ENCODE measurements around the gene CRY2.

The CRY2 gene

DNA sequence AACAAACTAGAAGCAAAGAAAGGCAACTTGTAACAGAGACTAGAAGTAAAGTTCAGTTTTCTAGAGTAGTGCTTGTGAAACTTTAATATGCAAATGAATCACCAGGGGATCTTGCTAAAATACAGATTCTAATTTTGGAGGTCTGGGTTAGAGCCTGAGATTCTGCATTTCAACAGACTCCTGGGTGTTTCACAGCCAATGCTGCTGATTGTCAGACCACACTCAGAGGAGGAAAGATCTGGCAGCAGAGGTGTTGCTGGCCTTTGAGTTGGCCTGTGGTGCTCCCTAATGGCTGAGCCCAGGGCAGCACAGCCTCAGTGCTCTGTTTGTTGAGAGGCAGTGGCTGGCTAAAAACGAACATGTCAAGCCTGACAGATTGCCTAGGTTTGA lies 5.4 kb downstream of the CRY2 start:
- H3K36me3 ChIP-seq (replicated peaks in 1 of 2; ENCODE audit: control insufficient read depth in 2 of 2, insufficient read depth in 2 of 2, low read length in 2 of 2) = peaks cover 4 to 23% of the 10 kb centered on the region in 2 donors
- no peak overlapping the region for H2BK12ac ChIP-seq (ENCODE audit: low read length)
- H3K23ac ChIP-seq (ENCODE audit: low read depth, low read length, poor library complexity) = no peak overlapping the region
- peaks cover 2% of the 10 kb centered on the region for H3K79me1 ChIP-seq (ENCODE audit: low read depth, low read length)
- H4K91ac ChIP-seq (ENCODE audit: low read depth, low read length, poor library complexity) = no peak overlapping the region
- H3K9ac ChIP-seq (ENCODE audit: low read depth, low read length, poor library complexity) = no peak overlapping the region
- H2AK5ac ChIP-seq (ENCODE audit: low read depth, low read length) = no peak overlapping the region
- H2BK5ac ChIP-seq (ENCODE audit: low read length) = no peak overlapping the region
- no peak overlapping the region for H3K14ac ChIP-seq (ENCODE audit: low read length)
- H3K4me3 ChIP-seq (ENCODE audit: low read length in 2 of 2) = no peak overlapping the region
- no peak for DNase-seq (ENCODE audit: low spot score)
- H3K27ac ChIP-seq (replicated peaks; ENCODE audit: low read length) = no peak overlapping the region
- H2BK15ac ChIP-seq (ENCODE audit: low read length) = no peak overlapping the region
- no peak overlapping the region for H4K8ac ChIP-seq (ENCODE audit: low read depth, low read length)
- WGBS, 2 donors (ENCODE audit: extremely low coverage in 2 of 2, insufficient read length in 2 of 2, insufficient replicate concordance in 1 of 2) = no CpG with 5 or more reads among the region's 1 CpG
- no peak overlapping the region for H2BK120ac ChIP-seq (ENCODE audit: low read depth, low read length)
- no peak overlapping the region for H2AFZ ChIP-seq (ENCODE audit: low read length)
- peaks cover 4 to 6% of the 10 kb centered on the region in 2 donors for H3K4me1 ChIP-seq (ENCODE audit: control insufficient read depth in 2 of 2, insufficient read depth in 1 of 2, low read depth in 1 of 2, low read length in 2 of 2)
- H3K27me3 ChIP-seq (ENCODE audit: control insufficient read depth in 3 of 3, insufficient read depth in 3 of 3, low read depth in 1 of 3, low read length in 3 of 3) = no peaks in the 10 kb centered on the region
- H3K18ac ChIP-seq (ENCODE audit: low read length) = no peak overlapping the region
- no peaks in the 10 kb centered on the region for H3K9me3 ChIP-seq (replicated peaks in 1 of 2; ENCODE audit: control insufficient read depth in 2 of 2, insufficient read depth in 1 of 2, low read depth in 1 of 2, low read length in 2 of 2)
- H3K4me2 ChIP-seq (ENCODE audit: insufficient read depth, low read length, poor library complexity, severe bottlenecking) = no peak overlapping the region
- no peak overlapping the region for H3K4ac ChIP-seq (ENCODE audit: low read length)

DNA sequence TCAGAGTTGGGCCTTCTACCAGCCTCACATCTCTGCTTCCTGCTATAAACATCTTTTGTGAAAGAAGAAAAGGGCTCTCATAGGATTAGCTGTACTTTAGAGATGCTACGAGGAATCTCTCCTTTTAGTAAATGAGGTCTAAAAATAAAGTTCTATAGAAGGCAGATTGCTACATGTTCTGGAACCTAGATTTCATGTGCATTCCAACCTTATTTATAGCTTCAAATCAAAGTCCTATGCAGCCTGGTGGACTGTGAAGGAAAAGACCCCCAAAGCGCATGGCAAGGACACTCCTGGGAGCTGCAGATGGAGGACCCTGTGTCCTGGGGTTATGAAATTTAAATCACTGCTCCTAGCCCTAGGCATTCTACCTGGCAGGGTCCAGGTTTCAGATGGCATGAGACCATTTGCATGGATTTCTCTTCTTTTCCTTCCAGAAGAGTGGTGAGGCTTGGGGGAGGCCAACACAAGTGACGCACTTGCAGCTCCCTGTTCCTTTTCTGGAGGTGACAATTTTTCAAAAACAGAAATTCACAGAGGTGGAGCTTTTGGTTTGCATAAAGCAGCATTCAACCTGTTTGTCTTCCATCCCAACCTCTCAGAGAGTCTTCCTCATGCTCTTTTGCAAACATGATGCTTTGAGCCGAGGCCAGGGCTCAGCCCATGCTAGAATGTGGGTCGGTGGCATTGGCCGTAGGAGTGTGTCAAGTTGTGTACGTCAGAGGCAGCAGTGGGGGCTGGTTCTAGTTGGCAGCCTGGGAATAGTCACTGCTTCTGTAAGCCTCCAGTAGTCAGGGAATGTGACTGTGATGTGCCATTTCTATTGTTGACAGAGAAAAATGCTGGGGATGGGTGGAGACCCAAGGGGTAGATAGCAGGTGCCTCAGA lies 6.3 kb downstream of the CRY2 start:
- Histone ChIP-seq H3K9me3 (replicated peaks in 1 of 2; ENCODE audit: control insufficient read depth in 2 of 2, insufficient read depth in 1 of 2, low read depth in 1 of 2, low read length in 2 of 2) (no peaks in the 10 kb centered on the region), H3K9ac (ENCODE audit: low read depth, low read length, poor library complexity) (no peak overlapping the region), H3K27me3 (ENCODE audit: control insufficient read depth in 3 of 3, insufficient read depth in 3 of 3, low read depth in 1 of 3, low read length in 3 of 3) (no peaks in the 10 kb centered on the region), H2AK5ac (ENCODE audit: low read depth, low read length) (no peak overlapping the region), H2BK120ac (ENCODE audit: low read depth, low read length) (no peak overlapping the region), H3K79me1 (ENCODE audit: low read depth, low read length) (no peaks in the 10 kb centered on the region), H3K23ac (ENCODE audit: low read depth, low read length, poor library complexity) (no peak overlapping the region), H3K4ac (ENCODE audit: low read length) (no peak overlapping the region), H2BK12ac (ENCODE audit: low read length) (no peak overlapping the region), H2BK5ac (ENCODE audit: low read length) (no peak overlapping the region), H2BK15ac (ENCODE audit: low read length) (no peak overlapping the region), H4K8ac (ENCODE audit: low read depth, low read length) (no peak overlapping the region), H3K4me1 (ENCODE audit: control insufficient read depth in 2 of 2, insufficient read depth in 1 of 2, low read depth in 1 of 2, low read length in 2 of 2) (peaks cover 2 to 3% of the 10 kb centered on the region in 2 donors), H3K4me3 (ENCODE audit: low read length in 2 of 2) (no peak overlapping the region), H3K18ac (ENCODE audit: low read length) (no peak overlapping the region), H3K4me2 (ENCODE audit: insufficient read depth, low read length, poor library complexity, severe bottlenecking) (no peak overlapping the region), H4K91ac (ENCODE audit: low read depth, low read length, poor library complexity) (no peak overlapping the region), H2AFZ (ENCODE audit: low read length) (no peak overlapping the region), H3K36me3 (replicated peaks in 1 of 2; ENCODE audit: control insufficient read depth in 2 of 2, insufficient read depth in 2 of 2, low read length in 2 of 2) (peaks cover 4 to 32% of the 10 kb centered on the region in 2 donors), H3K14ac (ENCODE audit: low read length) (no peak overlapping the region), H3K27ac (replicated peaks; ENCODE audit: low read length) (no peak overlapping the region)
- WGBS, 2 donors (ENCODE audit: extremely low coverage in 2 of 2, insufficient read length in 2 of 2, insufficient replicate concordance in 1 of 2) = no CpG with 5 or more reads among the region's 7 CpGs
- no peak for DNase-seq (ENCODE audit: low spot score)

DNA sequence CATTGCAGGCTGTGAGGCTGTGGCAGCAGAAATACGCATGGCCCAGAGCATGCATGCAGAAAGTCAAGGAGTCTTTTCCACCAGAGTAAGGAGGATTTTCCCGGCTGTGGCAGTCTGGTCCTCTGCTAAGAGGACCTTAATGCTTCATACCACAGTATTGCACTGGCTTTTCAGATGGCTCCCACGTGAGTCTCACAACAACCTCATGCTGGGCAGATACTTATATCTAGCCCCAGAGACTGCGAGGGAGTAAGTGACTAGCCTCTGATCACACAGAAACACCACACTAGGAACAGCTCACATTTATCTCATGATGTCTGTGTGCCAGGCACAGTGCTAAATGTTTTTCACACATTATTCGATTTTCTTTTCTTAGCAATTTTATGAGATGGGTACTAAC lies 8.0 kb downstream of the CRY2 start:
- Histone ChIP-seq H3K4ac (ENCODE audit: low read length) (no peak overlapping the region), H3K27ac (replicated peaks; ENCODE audit: low read length) (no peak overlapping the region), H3K14ac (ENCODE audit: low read length) (no peak overlapping the region), H3K18ac (ENCODE audit: low read length) (no peak overlapping the region), H4K91ac (ENCODE audit: low read depth, low read length, poor library complexity) (no peak overlapping the region), H3K79me1 (ENCODE audit: low read depth, low read length) (no peaks in the 10 kb centered on the region), H3K4me1 (ENCODE audit: control insufficient read depth in 2 of 2, insufficient read depth in 1 of 2, low read depth in 1 of 2, low read length in 2 of 2) (peaks cover 0 to 7% of the 10 kb centered on the region in 2 donors), H3K27me3 (ENCODE audit: control insufficient read depth in 3 of 3, insufficient read depth in 3 of 3, low read depth in 1 of 3, low read length in 3 of 3) (no peaks in the 10 kb centered on the region), H3K36me3 (replicated peaks in 1 of 2; ENCODE audit: control insufficient read depth in 2 of 2, insufficient read depth in 2 of 2, low read length in 2 of 2) (peaks cover 4 to 44% of the 10 kb centered on the region in 2 donors), H3K4me2 (ENCODE audit: insufficient read depth, low read length, poor library complexity, severe bottlenecking) (no peak overlapping the region), H2BK120ac (ENCODE audit: low read depth, low read length) (no peak overlapping the region), H3K4me3 (ENCODE audit: low read length in 2 of 2) (no peak overlapping the region), H4K8ac (ENCODE audit: low read depth, low read length) (no peak overlapping the region), H3K9me3 (replicated peaks in 1 of 2; ENCODE audit: control insufficient read depth in 2 of 2, insufficient read depth in 1 of 2, low read depth in 1 of 2, low read length in 2 of 2) (no peaks in the 10 kb centered on the region), H2BK12ac (ENCODE audit: low read length) (no peak overlapping the region), H2BK5ac (ENCODE audit: low read length) (no peak overlapping the region), H2AK5ac (ENCODE audit: low read depth, low read length) (no peak overlapping the region), H3K23ac (ENCODE audit: low read depth, low read length, poor library complexity) (no peak overlapping the region), H2AFZ (ENCODE audit: low read length) (no peak overlapping the region), H2BK15ac (ENCODE audit: low read length) (no peak overlapping the region), H3K9ac (ENCODE audit: low read depth, low read length, poor library complexity) (no peak overlapping the region)
- no CpG with 5 or more reads among the region's 5 CpGs for WGBS, 2 donors (ENCODE audit: extremely low coverage in 2 of 2, insufficient read length in 2 of 2, insufficient replicate concordance in 1 of 2)
- DNase-seq (ENCODE audit: low spot score) = no peak

DNA sequence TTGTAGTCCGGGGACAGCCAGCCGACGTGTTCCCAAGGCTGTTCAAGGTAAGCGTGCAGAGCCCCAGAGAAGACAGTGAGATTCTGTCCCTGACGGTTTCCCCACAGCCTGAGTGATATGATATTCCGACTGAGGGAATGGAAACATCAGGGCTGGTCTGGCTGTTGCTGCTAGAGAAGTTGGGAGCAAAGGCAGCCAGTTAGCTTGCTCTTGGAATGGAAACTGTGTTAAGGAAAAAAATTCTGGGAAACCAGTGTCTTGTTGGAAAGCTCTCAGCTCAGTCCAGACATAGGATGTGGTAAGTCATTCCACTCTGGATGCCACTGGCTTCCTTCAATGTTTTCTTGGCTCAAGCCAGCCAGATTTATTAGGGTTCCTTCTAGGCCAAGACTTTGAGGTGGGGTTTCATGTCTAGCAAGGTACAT lies 8.8 kb downstream of the CRY2 start:
- no CpG with 5 or more reads among the region's 6 CpGs for WGBS, 2 donors (ENCODE audit: extremely low coverage in 2 of 2, insufficient read length in 2 of 2, insufficient replicate concordance in 1 of 2)
- H2BK5ac ChIP-seq (ENCODE audit: low read length) = no peak overlapping the region
- no peak overlapping the region for H3K4me2 ChIP-seq (ENCODE audit: insufficient read depth, low read length, poor library complexity, severe bottlenecking)
- no peak overlapping the region for H3K27ac ChIP-seq (replicated peaks; ENCODE audit: low read length)
- no peaks in the 10 kb centered on the region for H3K9me3 ChIP-seq (replicated peaks in 1 of 2; ENCODE audit: control insufficient read depth in 2 of 2, insufficient read depth in 1 of 2, low read depth in 1 of 2, low read length in 2 of 2)
- H3K4me3 ChIP-seq (ENCODE audit: low read length in 2 of 2) = no peak overlapping the region
- H3K36me3 ChIP-seq (replicated peaks in 1 of 2; ENCODE audit: control insufficient read depth in 2 of 2, insufficient read depth in 2 of 2, low read length in 2 of 2) = peaks cover 4 to 51% of the 10 kb centered on the region in 2 donors
- H3K4me1 ChIP-seq (ENCODE audit: control insufficient read depth in 2 of 2, insufficient read depth in 1 of 2, low read depth in 1 of 2, low read length in 2 of 2) = peaks cover 0 to 7% of the 10 kb centered on the region in 2 donors
- H4K8ac ChIP-seq (ENCODE audit: low read depth, low read length) = no peak overlapping the region
- no peak for DNase-seq (ENCODE audit: low spot score)
- no peak overlapping the region for H3K23ac ChIP-seq (ENCODE audit: low read depth, low read length, poor library complexity)
- no peak overlapping the region for H2BK120ac ChIP-seq (ENCODE audit: low read depth, low read length)
- H2BK15ac ChIP-seq (ENCODE audit: low read length) = no peak overlapping the region
- H3K9ac ChIP-seq (ENCODE audit: low read depth, low read length, poor library complexity) = no peak overlapping the region
- no peak overlapping the region for H2AK5ac ChIP-seq (ENCODE audit: low read depth, low read length)
- no peaks in the 10 kb centered on the region for H3K79me1 ChIP-seq (ENCODE audit: low read depth, low read length)
- no peak overlapping the region for H3K4ac ChIP-seq (ENCODE audit: low read length)
- no peak overlapping the region for H3K18ac ChIP-seq (ENCODE audit: low read length)
- H2BK12ac ChIP-seq (ENCODE audit: low read length) = no peak overlapping the region
- no peak overlapping the region for H3K14ac ChIP-seq (ENCODE audit: low read length)
- no peak overlapping the region for H2AFZ ChIP-seq (ENCODE audit: low read length)
- H3K27me3 ChIP-seq (ENCODE audit: control insufficient read depth in 3 of 3, insufficient read depth in 3 of 3, low read depth in 1 of 3, low read length in 3 of 3) = no peaks in the 10 kb centered on the region
- H4K91ac ChIP-seq (ENCODE audit: low read depth, low read length, poor library complexity) = no peak overlapping the region
